ENCODE measurements around the gene TEX51. TPM values are rescaled to one million over a fixed set of nuclear protein-coding genes. Genes with fewer than 3 reads are reported as not detected.

TEX51 gene
- polyA plus RNA-seq, 1 donor from 2014 or later = not detected

GRCh38 chr2:126857502-126857901 is 41.2 kb upstream of the TEX51 start:
- H3K79me2 ChIP-seq (replicated peaks; ENCODE audit: insufficient read depth, low read length) = no peaks in the 10 kb centered on the region
- no peaks in the 10 kb centered on the region for H4K20me1 ChIP-seq (ENCODE audit: insufficient read depth)
- no peaks in the 10 kb centered on the region for H3K36me3 ChIP-seq (ENCODE audit: insufficient read depth, low read length)
- H3K4me2 ChIP-seq (ENCODE audit: low read length) = no peak overlapping the region
- no peak overlapping the region for H2AFZ ChIP-seq (ENCODE audit: low read depth, low read length)
- H3K27ac ChIP-seq (ENCODE audit: low read length) = no peak overlapping the region
- TF ChIP-seq MXI1 (conservative IDR thresholded peaks at IDR 0.05; ENCODE audit: poor library complexity, severe bottlenecking) = no peak
- TF ChIP-seq POLR2AphosphoS5 (IDR thresholded peaks at IDR 0.05) = no peak
- TF ChIP-seq RAD21 (conservative IDR thresholded peaks at IDR 0.05) = no peak
- TF ChIP-seq EZH2 (IDR thresholded peaks at IDR 0.05; ENCODE audit: borderline replicate concordance, insufficient read depth, low read length, poor library complexity, severe bottlenecking) = no peak
- TF ChIP-seq CTCF (IDR thresholded peaks at IDR 0.05; ENCODE audit: poor library complexity, severe bottlenecking) = no peak
- no peak for TF ChIP-seq EP300 (conservative IDR thresholded peaks at IDR 0.05; ENCODE audit: poor library complexity, severe bottlenecking)
- TF ChIP-seq TAF1 (IDR thresholded peaks at IDR 0.05; ENCODE audit: low read depth) = no peak
- TF ChIP-seq REST (IDR thresholded peaks at IDR 0.05; ENCODE audit: borderline replicate concordance) = no peak
- TF ChIP-seq SMC3 (conservative IDR thresholded peaks at IDR 0.05; ENCODE audit: poor library complexity) = no peak
- no peak overlapping the region for H3K9ac ChIP-seq (ENCODE audit: low read length)
- H3K9me2 ChIP-seq (ENCODE audit: insufficient read depth, low read length) = no peaks in the 10 kb centered on the region
- no peaks in the 10 kb centered on the region for H3K27me3 ChIP-seq (ENCODE audit: insufficient read depth, low read depth, low read length)
- no peaks in the 10 kb centered on the region for H3F3A ChIP-seq (ENCODE audit: insufficient read depth, low read length, poor library complexity, severe bottlenecking)
- H3K9me3 ChIP-seq (ENCODE audit: low read length) = no peaks in the 10 kb centered on the region
- no peak overlapping the region for H3K4me3 ChIP-seq (ENCODE audit: low read length)

- H3K9me3 ChIP-seq (ENCODE audit: low read length) = no peaks in the 10 kb centered on the region
- H3K9me2 ChIP-seq (ENCODE audit: insufficient read depth, low read length) = no peaks in the 10 kb centered on the region
- TF ChIP-seq EZH2 (IDR thresholded peaks at IDR 0.05; ENCODE audit: borderline replicate concordance, insufficient read depth, low read length, poor library complexity, severe bottlenecking) = no peak
- TF ChIP-seq REST (IDR thresholded peaks at IDR 0.05; ENCODE audit: borderline replicate concordance) = no peak
- no peak for TF ChIP-seq TAF1 (IDR thresholded peaks at IDR 0.05; ENCODE audit: low read depth)
- TF ChIP-seq EP300 (conservative IDR thresholded peaks at IDR 0.05; ENCODE audit: poor library complexity, severe bottlenecking) = no peak
- H3F3A ChIP-seq (ENCODE audit: insufficient read depth, low read length, poor library complexity, severe bottlenecking) = no peaks in the 10 kb centered on the region
- H3K27me3 ChIP-seq (ENCODE audit: insufficient read depth, low read depth, low read length) = no peaks in the 10 kb centered on the region
- no peaks in the 10 kb centered on the region for H3K36me3 ChIP-seq (ENCODE audit: insufficient read depth, low read length)
- H3K4me3 ChIP-seq (ENCODE audit: low read length) = no peak overlapping the region
- no peaks in the 10 kb centered on the region for H3K79me2 ChIP-seq (replicated peaks; ENCODE audit: insufficient read depth, low read length)
- H3K27ac ChIP-seq (ENCODE audit: low read length) = no peak overlapping the region
- H3K9ac ChIP-seq (ENCODE audit: low read length) = no peak overlapping the region
- H4K20me1 ChIP-seq (ENCODE audit: insufficient read depth) = no peaks in the 10 kb centered on the region
- no peak overlapping the region for H3K4me2 ChIP-seq (ENCODE audit: low read length)
- H2AFZ ChIP-seq (ENCODE audit: low read depth, low read length) = no peak overlapping the region
Observed at GRCh38 chr2:126858013-126858412, 40.7 kb upstream of the TEX51 start.
